ENCODE results near the gene DNAI4.
"Not testable (repeated sequence)": the region's sequence is repeated elsewhere in the genome, so short reads cannot be mapped to it uniquely, and the experiment has no call there.

DNAI4 gene

GRCh38 chr1:66929999-66930822 is 5.6 kb upstream of the DNAI4 start:
- peak; percentile 66 to 97 (median 91) for DNase-seq

GRCh38 chr1:66929691-66929998 is 5.0 kb upstream of the DNAI4 start:
- no peak for DNase-seq

- DNase-seq: no peak
Observed at GRCh38 chr1:66929146-66929688, 4.6 kb upstream of the DNAI4 start.

GRCh38 chr1:66927528-66927927 is 2.9 kb upstream of the DNAI4 start:
- no peak for DNase-seq

GRCh38 chr1:66925944-66926343 is 1.3 kb upstream of the DNAI4 start:
- DNase-seq: peak in 4 of 51 donors; percentile 1 to 39 (median 6)

GRCh38 chr1:66925558-66925910 is 878 bp upstream of the DNAI4 start:
- no peak for DNase-seq

GRCh38 chr1:66920543-66920942 is 4.1 kb downstream of the DNAI4 start:
- DNase-seq: no peak

- no peak for DNase-seq
Observed at GRCh38 chr1:66919828-66920227, 4.8 kb downstream of the DNAI4 start.

GRCh38 chr1:66919063-66919462 is 5.6 kb downstream of the DNAI4 start:
- DNase-seq: no peak

GRCh38 chr1:66917476-66917875 is 7.2 kb downstream of the DNAI4 start:
- DNase-seq: no peak

GRCh38 chr1:66916320-66916719 is 8.3 kb downstream of the DNAI4 start:
- DNase-seq: no peak

- DNase-seq: not testable (repeated sequence)
Observed at GRCh38 chr1:66915203-66915602, 9.5 kb downstream of the DNAI4 start.

- no peak for DNase-seq
Observed at GRCh38 chr1:66893712-66894111, 30.9 kb downstream of the DNAI4 start.

- no peak for DNase-seq
Observed at GRCh38 chr1:66890621-66891020, 34.0 kb downstream of the DNAI4 start.

GRCh38 chr1:66889030-66889429 is 35.6 kb downstream of the DNAI4 start:
- DNase-seq: no peak

- DNase-seq: no peak
Observed at GRCh38 chr1:66876664-66877063, 48.0 kb downstream of the DNAI4 start.

- no peak for DNase-seq
Observed at GRCh38 chr1:66873111-66873510, 51.5 kb downstream of the DNAI4 start.

- DNase-seq: not testable (repeated sequence)
Observed at GRCh38 chr1:66872024-66872423, 52.6 kb downstream of the DNAI4 start.

GRCh38 chr1:66867501-66867900 is 57.2 kb downstream of the DNAI4 start:
- DNase-seq: no peak

- no peak for DNase-seq
Observed at GRCh38 chr1:66860529-66860928, 64.1 kb downstream of the DNAI4 start.

GRCh38 chr1:66853379-66853778 is 71.3 kb downstream of the DNAI4 start:
- no peak for DNase-seq

GRCh38 chr1:66852870-66853269 is 71.8 kb downstream of the DNAI4 start:
- DNase-seq: no peak

GRCh38 chr1:66850989-66851388 is 73.7 kb downstream of the DNAI4 start:
- DNase-seq: no peak

- no peak for DNase-seq
Observed at GRCh38 chr1:66848193-66848592, 76.5 kb downstream of the DNAI4 start.
